Medulla oblongata (tissue), 1 donor: Measurements from ENCODE around the gene PLCE1.

Experiments
- DNase-seq: peaks from one replicate; pipeline ENCODE4 v3.0.0-alpha.2; 2015; ENCODE audit errors: extremely low spot score

The PLCE1 gene

DNA sequence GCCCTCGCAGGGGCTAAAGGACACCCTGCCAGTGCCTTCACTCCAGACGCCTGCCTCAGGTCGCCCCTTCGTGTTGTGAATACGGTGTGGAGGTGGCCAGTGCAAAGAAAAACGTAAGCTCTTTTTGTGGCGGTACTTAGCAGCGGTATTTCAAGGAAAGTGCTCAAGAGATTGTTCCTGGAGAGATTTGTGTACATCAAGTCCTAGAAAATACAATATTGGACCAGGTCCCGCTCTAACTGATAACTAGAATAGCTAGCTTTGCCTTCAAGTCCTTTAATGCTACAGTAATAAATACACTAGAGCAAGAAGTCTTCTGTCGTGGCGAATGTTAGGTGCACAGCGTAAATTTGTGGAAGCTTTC lies 689 bp downstream of the PLCE1 start:
- no peak for DNase-seq

DNA sequence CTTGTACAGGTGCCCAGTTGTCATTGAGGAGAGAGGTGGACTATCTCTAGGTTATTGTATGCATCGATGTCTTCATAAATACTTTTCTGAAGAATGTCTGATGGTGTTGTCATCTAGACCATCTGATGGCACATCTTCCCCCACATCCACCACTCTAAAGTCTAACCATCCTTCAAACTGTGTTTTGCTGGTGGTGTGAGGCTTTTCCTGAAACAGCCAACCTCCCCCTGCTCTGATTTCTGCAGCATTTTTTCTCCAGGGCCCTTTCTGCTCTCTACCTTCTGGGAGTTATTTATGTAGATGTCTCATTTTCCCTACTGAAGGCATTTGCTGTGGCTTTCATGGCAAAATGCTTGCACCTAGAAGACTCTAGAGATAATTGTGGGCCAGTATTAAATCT lies 1.5 kb downstream of the PLCE1 start:
- DNase-seq = no peak

- no peak for DNase-seq
These were observed 2.0 kb downstream of the PLCE1 start for GRCh38 chr10:93995598-93996271.

GRCh38 chr10:93996551-93996950 lies 2.8 kb downstream of the PLCE1 start:
- no peak for DNase-seq

DNA sequence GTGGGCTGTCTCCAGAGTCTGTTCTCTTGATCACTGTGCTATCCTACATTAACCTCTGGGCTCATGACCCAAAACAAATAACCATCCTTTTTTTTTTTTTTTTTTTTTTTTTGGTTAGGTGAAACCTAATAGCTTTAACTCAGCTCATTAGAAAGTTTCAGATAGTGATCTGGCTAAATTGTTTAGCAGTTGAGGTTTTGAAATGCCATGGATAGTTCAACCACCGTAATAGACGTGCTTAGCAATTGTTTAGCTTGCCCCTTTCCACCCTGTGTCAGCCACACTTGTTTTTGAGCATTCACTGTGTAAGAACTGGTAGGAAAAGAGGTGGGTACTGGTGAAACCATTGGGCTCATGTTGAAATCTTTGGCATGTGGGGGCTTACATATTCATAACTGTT lies 3.8 kb downstream of the PLCE1 start:
- DNase-seq = no peak

DNA sequence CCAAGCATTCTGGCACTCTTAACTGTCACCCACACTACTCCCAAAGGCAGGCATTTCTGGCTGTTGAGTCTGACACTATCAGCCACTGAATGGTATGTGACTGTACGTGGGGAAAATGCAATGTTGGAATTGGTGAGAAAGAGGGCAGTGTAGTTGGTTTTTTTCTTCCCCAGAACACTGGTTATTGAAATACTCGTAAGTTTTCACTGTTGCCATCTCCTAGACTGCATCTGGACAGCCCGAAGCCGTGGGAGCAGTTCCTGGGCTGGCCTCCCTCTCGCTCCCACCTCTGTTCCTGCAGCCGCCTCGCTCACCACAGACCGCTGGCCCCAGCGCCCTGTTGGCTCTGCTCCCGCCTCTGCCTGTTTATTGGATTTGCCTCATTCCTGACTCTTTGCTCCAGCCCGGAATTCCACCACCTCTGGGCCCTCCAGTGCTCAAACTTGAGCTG lies 5.7 kb downstream of the PLCE1 start:
- no peak for DNase-seq

DNA sequence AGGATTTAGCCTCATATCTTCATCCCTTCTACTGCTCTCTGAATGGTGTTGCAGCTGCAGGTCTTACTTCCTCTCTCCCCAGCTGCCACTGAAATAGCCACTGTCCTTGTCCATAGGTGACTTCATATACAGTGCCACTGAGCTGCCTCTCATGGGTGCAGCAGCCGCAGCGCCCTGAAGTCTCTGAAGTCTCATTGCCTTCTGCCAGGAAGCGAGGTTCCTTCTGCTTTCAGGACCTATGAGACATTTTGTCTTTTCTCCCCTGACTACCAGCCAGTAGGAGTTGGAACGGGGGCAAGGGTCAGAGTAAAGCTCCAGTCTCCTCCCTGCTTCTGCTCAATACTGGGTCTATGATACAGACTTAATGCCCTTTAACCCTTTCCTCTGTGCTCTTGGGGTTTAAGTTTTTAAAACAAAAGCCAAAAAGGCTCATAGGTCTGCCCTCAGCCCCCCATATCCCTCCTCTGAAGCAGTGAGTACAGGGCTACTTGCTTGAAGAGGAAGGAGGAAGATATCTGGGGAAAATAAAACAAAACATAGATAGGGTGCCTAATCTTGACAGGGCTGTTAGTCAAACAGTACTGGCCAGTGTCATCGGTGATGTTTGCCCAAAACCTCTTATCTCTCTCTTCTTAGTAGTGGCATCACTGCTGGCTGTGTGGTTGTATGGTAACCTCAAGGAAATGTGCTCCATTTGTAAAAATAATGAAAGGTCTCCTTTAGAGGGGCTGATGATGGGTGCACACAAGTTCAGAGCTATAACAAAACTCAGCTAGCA lies 7.1 kb downstream of the PLCE1 start:
- no peak for DNase-seq

- DNase-seq = no peak
These were observed 7.7 kb downstream of the PLCE1 start for GRCh38 chr10:94001416-94001810.

DNA sequence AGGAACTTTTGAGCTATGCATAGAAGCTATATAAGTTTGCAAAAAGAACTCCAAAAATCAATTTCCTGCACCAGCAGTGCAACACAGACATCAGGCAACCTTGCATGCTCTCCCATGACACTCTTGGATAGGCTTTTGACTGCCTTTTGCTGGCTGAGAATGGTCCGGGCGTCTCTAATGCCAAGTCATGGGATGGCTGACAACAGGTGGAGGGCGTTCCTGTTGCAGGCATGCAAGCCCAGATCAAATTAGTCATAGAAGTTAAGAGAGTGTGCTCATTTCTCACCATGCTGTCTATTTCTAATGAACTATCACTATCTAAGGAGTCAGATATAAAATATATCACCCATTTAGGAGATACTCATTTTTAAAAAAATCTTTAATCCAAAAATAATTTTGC lies 8.4 kb downstream of the PLCE1 start:
- no peak for DNase-seq

GRCh38 chr10:94003488-94003887 lies 9.8 kb downstream of the PLCE1 start:
- DNase-seq = no peak

DNA sequence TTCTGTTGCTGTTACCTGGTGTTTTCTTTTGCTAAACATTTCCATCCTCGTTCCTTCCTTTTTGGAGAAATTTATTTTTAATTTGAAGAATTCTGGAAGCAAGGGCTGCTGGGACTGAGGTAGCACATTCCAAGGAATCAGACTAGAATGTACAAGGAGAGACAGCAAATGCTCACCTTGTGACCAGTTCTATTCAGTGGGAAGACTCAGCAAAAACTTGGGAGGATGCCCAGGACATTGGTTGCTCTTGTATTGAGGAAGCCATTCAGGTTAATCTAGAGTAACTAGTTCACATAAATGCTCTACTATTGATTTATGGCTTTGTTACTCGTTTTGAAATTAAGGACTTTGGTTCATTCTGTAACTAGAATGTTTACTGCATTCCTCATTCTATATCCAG lies 11.3 kb downstream of the PLCE1 start:
- DNase-seq = no peak

- DNase-seq = no peak
These were observed 13.1 kb downstream of the PLCE1 start for GRCh38 chr10:94006591-94007550.

- no peak for DNase-seq
These were observed 14.8 kb downstream of the PLCE1 start for GRCh38 chr10:94008526-94008925.

- DNase-seq = no peak
These were observed 16.4 kb downstream of the PLCE1 start for GRCh38 chr10:94010116-94010515.

GRCh38 chr10:94010886-94011285 lies 17.2 kb downstream of the PLCE1 start:
- DNase-seq = no peak

DNA sequence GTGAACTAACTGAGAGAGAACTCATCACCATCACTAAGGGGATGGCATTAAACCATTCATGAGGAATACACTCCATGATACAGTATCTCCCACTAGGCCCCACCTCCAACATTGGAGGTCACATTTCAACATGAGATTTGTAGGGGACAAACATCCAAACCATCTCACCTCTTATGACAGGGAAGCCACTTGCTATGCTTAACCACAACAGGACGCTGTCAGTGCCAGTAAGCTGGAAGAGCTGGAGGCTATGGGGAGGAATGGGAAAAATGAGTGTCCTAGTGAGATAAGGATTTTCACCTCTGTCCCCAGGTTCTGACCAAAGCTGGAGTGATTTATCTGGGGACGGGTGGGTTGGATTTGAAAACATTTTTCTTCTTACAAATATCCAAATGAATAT lies 17.6 kb downstream of the PLCE1 start:
- DNase-seq = no peak

DNA sequence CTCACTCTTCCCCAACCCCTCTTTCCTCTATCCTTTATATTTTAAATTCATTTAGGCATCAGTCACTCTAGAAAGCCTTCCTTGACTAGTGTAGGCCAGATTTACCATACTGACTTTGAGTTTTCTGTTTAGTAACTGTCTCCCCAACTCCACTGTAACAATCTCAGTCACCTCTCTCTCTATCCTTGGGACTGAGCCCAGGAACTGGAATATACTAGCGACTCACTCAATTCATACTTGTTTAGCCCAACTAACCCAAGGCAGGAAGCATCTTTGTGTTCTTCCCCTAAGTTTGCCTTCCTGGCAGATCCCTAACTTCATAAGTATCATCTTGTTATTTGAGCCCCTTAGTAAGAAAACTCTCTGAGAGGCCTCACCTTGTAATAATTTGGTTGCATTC lies 19.1 kb downstream of the PLCE1 start:
- no peak for DNase-seq

GRCh38 chr10:94013331-94013760 lies 19.6 kb downstream of the PLCE1 start:
- no peak for DNase-seq

DNA sequence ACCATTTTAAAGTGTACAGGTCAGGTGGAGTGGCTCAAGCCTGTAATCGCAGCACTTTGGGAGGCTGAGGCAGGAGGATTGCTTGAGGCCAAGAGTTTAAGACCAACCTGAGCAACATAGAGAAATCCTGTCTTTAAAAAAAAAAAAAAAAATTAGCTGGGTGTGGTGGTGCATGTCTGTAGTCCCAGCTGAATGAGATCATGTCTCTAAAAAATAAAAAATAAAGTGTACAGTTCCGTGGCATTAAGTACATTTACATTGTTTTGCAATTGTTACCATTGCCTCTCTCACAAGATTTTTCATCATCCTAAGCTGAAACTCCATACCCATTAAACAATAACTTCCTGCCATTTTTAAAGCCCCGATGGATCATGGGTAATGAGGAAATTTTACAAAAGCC lies 20.6 kb downstream of the PLCE1 start:
- no peak for DNase-seq

GRCh38 chr10:94016727-94017714 lies 23.3 kb downstream of the PLCE1 start:
- peak; percentile 62 for DNase-seq

DNA sequence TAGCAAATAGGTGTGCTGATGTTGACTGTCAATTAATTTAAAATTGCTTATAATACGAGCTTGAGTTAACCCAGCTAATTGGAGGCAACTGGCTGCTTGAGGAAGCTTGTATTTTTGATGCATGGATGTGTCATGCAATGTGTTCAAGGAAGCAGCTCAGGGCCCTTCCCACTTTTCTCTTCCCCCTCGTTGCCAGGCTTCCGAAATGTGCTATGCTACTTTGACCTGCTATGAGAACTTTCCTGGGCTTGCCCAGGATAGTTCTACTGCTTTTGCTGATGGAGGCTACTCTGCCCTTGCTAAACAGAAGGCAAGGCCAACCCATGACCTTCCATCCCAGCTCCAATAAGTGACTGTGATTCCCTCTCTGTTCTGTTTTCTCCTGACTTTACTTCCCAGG lies 24.4 kb downstream of the PLCE1 start:
- no peak for DNase-seq
